MM.1S (cell line): Measurements from ENCODE around the gene RICTOR.

Experiments
- EZH2 ChIP-seq: fragments of 300-600 bp; sonication (generic); optimal IDR thresholded peaks from 2 replicates; pipeline ENCODE3; 2017; ENCODE audit warnings: low read depth, mild to moderate bottlenecking, antibody characterized with exemption, low read length, mixed read lengths
- TF ChIP-seq, protein P1 (sequence below): fragments of 300-600 bp; sonication (generic); IDR thresholded peaks from 2 replicates; pipeline ENCODE4 v1.5.1; 2016; ENCODE audit warnings: antibody characterized with exemption, low read length, mixed read lengths

DNA sequence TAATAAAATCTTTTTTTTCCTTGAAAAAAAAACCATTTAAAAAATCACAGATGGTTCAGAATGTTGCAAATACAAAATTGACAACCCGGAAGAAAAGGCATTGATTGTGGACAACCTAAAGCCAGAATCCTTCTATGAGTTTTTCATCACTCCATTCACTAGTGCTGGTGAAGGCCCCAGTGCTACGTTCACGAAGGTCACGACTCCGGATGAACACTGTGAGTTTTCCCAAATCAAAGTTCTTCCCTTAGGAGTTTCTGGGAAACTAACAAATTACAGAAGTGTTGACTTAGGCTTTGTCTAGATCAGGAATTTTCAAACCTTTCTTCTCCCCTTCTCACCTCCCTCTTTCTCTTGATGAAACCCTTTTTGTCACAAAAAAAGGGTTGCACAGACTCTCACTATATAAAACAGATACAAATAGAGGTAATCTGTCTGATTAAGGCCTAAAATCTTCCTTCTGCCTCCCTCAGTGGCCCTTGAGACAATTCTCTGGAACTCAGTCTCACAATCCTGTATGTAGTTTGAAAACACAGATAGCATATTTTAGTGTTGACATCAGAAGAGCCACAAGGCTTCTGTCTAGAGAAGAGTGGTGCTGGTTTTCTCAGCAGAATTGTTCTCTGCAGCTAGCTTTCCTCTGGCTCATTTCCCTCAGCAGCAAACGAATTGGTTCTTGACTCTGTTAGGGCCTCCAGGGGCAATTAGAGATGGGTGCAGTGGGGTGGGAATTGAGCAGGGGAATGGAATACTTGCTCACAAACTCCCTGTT, 148.9 kb downstream of the RICTOR start:
- TF ChIP-seq, protein P1, sequence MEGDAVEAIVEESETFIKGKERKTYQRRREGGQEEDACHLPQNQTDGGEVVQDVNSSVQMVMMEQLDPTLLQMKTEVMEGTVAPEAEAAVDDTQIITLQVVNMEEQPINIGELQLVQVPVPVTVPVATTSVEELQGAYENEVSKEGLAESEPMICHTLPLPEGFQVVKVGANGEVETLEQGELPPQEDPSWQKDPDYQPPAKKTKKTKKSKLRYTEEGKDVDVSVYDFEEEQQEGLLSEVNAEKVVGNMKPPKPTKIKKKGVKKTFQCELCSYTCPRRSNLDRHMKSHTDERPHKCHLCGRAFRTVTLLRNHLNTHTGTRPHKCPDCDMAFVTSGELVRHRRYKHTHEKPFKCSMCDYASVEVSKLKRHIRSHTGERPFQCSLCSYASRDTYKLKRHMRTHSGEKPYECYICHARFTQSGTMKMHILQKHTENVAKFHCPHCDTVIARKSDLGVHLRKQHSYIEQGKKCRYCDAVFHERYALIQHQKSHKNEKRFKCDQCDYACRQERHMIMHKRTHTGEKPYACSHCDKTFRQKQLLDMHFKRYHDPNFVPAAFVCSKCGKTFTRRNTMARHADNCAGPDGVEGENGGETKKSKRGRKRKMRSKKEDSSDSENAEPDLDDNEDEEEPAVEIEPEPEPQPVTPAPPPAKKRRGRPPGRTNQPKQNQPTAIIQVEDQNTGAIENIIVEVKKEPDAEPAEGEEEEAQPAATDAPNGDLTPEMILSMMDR: no peak
- no peak for TF ChIP-seq EZH2
